ENCODE data around the gene NRROS.

GRCh38 chr3:196652961-196653795, 13.7 kb downstream of the NRROS start:
- TF ChIP-seq CTCF (IDR thresholded peaks at IDR 0.05) (no peak), POLR2A (IDR thresholded peaks at IDR 0.05) (no peak)

All from adrenal gland (tissue), 5 donors.